Right atrium auricular region (tissue), 2 donors: ENCODE results near the gene VPS36. TPM values are rescaled to one million over a fixed set of nuclear protein-coding genes. Genes with fewer than 3 reads are reported as not detected.
"Not testable (repeated sequence)": the region's sequence is repeated elsewhere in the genome, so short reads cannot be mapped to it uniquely, and the experiment has no call there.

Source experiments
- DNase-seq: peaks from one replicate; pipeline ENCODE4 v3.0.0-alpha.2; 2019; ENCODE audit warnings: low spot score
- H3K27ac ChIP-seq, 2 donors: fragments of 200-600 bp; sonication (generic); 1 replicate in 1 of 2; 2 replicates in 1 of 2; pipeline ENCODE4 v1.5.1; 2016 to 2019
- H3K27me3 ChIP-seq, 2 donors: fragments of 200-600 bp; sonication (generic); one replicate each; pipeline versions ENCODE4 v1.5.1 to v1.6.0; 2017 to 2019
- H3K36me3 ChIP-seq: fragments of 200-600 bp; sonication (generic); one replicate; pipeline ENCODE4 v1.5.1; 2016
- H3K4me1 ChIP-seq, 2 donors: fragments of 200-600 bp; sonication (generic); one replicate each; pipeline versions ENCODE4 v1.5.1 to v1.6.0; 2017 to 2019
- H3K4me3 ChIP-seq, 2 donors: fragments of 200-600 bp; sonication (generic); 1 replicate in 1 of 2; 2 replicates in 1 of 2; pipeline ENCODE4 v1.5.1; 2017 to 2019; ENCODE audit warnings: mild to moderate bottlenecking in 1 of 2, moderate library complexity in 1 of 2
- H3K9me3 ChIP-seq, 2 donors: fragments of 200-600 bp; sonication (generic); one replicate each; pipeline ENCODE4 v1.5.1; 2019
- total RNA-seq, 2 donors: library from RNA; depleted of rRNA; stranded (reverse); fragments of >200 nt; gene quantifications; one replicate each; pipeline ENCODE4 v1.1.0, GENCODE V29; 2016
- TF ChIP-seq, protein P1 (sequence below), 2 donors: fragments of 200-600 bp; sonication (generic); IDR thresholded peaks; one replicate each; pipeline ENCODE4 v1.5.1; 2019; ENCODE audit warnings: antibody characterized with exemption in 2 of 2

The VPS36 gene
- total RNA-seq, 2 donors from 2014 or later = 28.3 to 61.3 TPM

DNA sequence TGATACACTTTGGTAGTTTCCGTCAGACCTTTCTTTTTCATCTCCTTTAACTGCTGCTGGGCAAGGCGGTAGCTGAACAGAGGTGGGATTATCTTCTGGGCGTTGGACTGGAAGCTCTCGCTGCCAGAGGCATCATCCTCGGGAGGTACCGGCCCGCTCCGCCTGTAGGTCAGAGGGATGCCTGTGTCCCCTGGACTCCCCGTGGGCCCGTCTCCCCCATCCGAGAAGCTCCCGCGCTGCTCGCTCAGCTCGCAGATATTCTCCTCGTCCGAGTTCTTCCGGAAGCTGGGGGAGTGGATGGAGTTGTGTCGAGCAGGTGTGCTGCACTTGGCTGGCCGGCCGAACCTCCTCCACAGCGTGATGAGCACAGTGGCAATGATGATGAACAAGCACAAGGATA, 72.1 kb downstream of the VPS36 start:
- no peak for DNase-seq
- H3K4me1 ChIP-seq = no peaks in the 10 kb centered on the region
- TF ChIP-seq, protein P1, sequence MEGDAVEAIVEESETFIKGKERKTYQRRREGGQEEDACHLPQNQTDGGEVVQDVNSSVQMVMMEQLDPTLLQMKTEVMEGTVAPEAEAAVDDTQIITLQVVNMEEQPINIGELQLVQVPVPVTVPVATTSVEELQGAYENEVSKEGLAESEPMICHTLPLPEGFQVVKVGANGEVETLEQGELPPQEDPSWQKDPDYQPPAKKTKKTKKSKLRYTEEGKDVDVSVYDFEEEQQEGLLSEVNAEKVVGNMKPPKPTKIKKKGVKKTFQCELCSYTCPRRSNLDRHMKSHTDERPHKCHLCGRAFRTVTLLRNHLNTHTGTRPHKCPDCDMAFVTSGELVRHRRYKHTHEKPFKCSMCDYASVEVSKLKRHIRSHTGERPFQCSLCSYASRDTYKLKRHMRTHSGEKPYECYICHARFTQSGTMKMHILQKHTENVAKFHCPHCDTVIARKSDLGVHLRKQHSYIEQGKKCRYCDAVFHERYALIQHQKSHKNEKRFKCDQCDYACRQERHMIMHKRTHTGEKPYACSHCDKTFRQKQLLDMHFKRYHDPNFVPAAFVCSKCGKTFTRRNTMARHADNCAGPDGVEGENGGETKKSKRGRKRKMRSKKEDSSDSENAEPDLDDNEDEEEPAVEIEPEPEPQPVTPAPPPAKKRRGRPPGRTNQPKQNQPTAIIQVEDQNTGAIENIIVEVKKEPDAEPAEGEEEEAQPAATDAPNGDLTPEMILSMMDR (IDR thresholded peaks at IDR 0.05) = no peak
- no peaks in the 10 kb centered on the region for H3K9me3 ChIP-seq
- peaks cover 10% of the 10 kb centered on the region for H3K36me3 ChIP-seq
- no peak overlapping the region for H3K4me3 ChIP-seq
- no peak overlapping the region for H3K27ac ChIP-seq
- H3K27me3 ChIP-seq = no peaks in the 10 kb centered on the region

DNA sequence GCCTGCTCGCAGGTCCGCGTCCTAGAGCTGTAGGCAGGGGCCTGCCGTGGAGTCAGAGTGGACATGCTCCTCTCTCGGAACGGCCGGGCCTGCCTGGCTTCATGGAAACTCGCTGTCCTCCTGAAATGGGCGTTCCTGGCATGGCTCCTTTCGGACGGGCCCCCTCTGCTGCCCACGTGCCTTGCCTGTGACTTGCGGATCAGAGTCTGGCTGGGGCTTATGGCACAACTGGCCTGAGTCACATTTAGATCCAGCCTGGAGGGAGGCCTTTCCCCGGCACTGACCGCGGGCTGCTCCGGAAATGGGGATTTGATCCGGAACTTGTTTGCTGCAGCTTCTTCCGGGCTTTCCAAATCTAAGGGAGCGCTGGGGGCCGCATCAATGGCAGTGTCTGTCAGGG, 72.5 kb downstream of the VPS36 start:
- no peak overlapping the region for H3K27ac ChIP-seq
- no peak for DNase-seq
- H3K9me3 ChIP-seq = no peaks in the 10 kb centered on the region
- H3K36me3 ChIP-seq = peaks cover 10% of the 10 kb centered on the region
- TF ChIP-seq, protein P1 (IDR thresholded peaks at IDR 0.05) = no peak
- no peak overlapping the region for H3K4me3 ChIP-seq
- H3K4me1 ChIP-seq = no peaks in the 10 kb centered on the region
- H3K27me3 ChIP-seq = no peaks in the 10 kb centered on the region

DNA sequence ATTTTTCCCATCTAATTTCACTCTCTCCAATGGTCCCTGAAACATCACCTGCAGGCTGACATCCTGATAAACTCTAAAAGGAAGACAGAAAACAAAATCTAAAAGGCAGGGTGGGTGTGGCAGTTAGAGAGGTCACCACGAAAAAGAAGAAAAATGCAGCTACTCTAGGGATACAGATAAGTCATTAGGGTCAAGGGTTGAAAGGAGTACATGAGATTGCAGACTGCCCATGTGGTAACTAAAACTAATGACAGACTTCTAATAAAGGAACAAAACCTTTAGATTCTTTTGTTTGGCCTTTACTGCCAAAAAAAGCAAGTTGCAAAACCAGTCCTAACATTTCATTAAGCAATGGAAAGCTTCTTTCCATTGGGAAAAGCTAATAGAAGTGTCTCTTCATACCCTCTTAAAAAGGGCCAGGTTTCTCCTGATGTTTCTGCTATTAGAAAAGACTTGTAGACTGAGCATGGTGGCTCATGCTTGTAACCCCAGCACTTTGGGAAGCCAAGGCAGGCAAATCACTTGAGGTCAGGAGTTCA, 75.5 kb downstream of the VPS36 start:
- Histone ChIP-seq H3K36me3 (peaks cover 10% of the 10 kb centered on the region), H3K27me3 (no peaks in the 10 kb centered on the region), H3K4me3 (no peak overlapping the region), H3K4me1 (peaks cover 0 to 10% of the 10 kb centered on the region in 2 donors), H3K9me3 (no peaks in the 10 kb centered on the region), H3K27ac (no peak overlapping the region)
- no peak for DNase-seq
- TF ChIP-seq, protein P1 (IDR thresholded peaks at IDR 0.05) = no peak

DNA sequence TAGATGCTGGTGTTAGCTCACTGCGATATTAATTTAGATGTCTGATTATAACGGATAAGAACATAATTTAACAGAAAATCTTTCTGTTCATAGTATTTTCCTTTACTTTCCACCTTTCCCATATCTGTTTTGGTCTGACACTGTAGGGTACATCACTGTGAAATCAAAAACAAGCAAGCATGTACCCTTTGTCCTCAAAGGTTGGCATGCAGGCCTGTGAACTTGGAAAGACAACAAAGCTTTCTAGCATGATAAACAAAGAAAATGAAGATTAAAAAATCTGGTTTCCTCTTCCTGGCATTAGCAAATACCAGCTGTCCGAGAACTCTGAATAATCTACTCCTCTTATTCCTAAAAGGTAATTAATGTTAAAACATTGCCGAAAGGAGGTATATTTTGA, 76.0 kb downstream of the VPS36 start:
- no peak for DNase-seq
- no peak overlapping the region for H3K27ac ChIP-seq
- no peak overlapping the region for H3K4me3 ChIP-seq
- TF ChIP-seq, protein P1 (IDR thresholded peaks at IDR 0.05) = no peak
- peaks cover 0 to 10% of the 10 kb centered on the region in 2 donors for H3K4me1 ChIP-seq
- H3K36me3 ChIP-seq = peaks cover 10% of the 10 kb centered on the region
- H3K27me3 ChIP-seq = no peaks in the 10 kb centered on the region
- no peaks in the 10 kb centered on the region for H3K9me3 ChIP-seq

DNA sequence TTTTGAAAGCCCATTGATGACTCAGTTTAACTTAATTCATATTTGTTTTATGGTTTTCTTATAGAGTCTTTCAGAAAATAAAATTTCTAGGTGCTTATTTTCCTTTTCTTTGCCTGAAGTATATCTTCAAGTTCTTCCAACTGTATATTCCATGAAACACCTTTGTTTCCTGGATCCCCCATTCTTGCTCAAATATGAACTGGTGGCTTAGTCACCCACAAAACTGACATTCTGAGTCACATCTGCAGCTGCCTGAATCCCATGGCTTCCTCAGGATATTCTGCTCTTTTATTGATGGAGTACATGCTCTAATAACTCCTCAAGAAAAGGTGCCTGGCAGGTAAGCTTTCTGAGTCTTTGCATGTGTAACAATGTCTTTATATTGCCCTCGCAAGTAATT, 77.2 kb downstream of the VPS36 start:
- H3K27me3 ChIP-seq, DNase-seq, H3K27ac ChIP-seq, H3K36me3 ChIP-seq, H3K9me3 ChIP-seq, H3K4me3 ChIP-seq: not testable (repeated sequence)
- H3K4me1 ChIP-seq = peaks cover 0 to 10% of the 10 kb centered on the region in 2 donors

DNA sequence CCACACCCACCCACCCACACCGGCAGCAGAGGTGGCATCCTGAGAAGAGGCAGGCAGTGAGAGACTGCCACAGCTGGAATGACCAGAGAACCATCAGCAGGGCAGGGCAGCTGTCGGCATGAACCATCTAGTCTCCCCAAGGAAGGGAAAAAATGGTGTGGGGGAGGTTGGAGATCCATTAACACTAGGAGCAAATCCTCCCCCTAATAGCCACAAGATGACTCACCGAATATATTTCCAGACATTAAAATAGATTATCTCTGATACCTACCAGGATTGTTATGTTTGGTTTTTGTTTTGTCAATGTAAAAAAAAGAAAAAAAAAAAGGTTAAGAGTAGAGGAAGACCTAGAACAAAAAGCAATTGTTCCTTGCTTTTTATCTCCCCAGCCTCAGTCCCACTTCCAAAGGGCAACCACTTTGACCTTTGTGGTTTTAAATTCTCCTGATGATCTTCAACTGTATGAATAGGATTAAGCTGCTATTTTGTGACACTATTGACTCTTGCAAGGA, 78.6 kb downstream of the VPS36 start:
- DNase-seq = no peak

More for the DNA sequence above, 78.6 kb downstream of the VPS36 start:
- no peaks in the 10 kb centered on the region for H3K27me3 ChIP-seq
- no peak overlapping the region for H3K27ac ChIP-seq
- no peaks in the 10 kb centered on the region for H3K36me3 ChIP-seq
- no peaks in the 10 kb centered on the region for H3K9me3 ChIP-seq
- TF ChIP-seq, protein P1 (IDR thresholded peaks at IDR 0.05) = no peak
- H3K4me3 ChIP-seq = no peak overlapping the region
- peaks cover 0 to 10% of the 10 kb centered on the region in 2 donors for H3K4me1 ChIP-seq
